Neural progenitor cell (in vitro differentiated cells): ENCODE data around the gene FAM3B. TPM values are rescaled to one million over a fixed set of nuclear protein-coding genes. Genes with fewer than 3 reads are reported as not detected.
"Not testable (repeated sequence)": the region's sequence is repeated elsewhere in the genome, so short reads cannot be mapped to it uniquely, and the experiment has no call there.

Experiments used
- DNase-seq: peaks from one replicate; pipeline ENCODE4 v3.0.0-alpha.2; 2016; ENCODE audit warnings: low spot score
- H2AFZ ChIP-seq: fragments of 200-600 bp; sonication (generic); replicated peaks from 2 replicates; pipeline ENCODE4 v1.6.1; 2016; ENCODE audit warnings: antibody characterized with exemption
- H3F3A ChIP-seq: fragments of 200-600 bp; sonication (generic); 2 replicates; pipeline ENCODE4 v1.6.1; 2016; ENCODE audit warnings: antibody characterized with exemption, low read depth
- H3K27ac ChIP-seq: fragments of 200-600 bp; sonication (generic); 2 replicates; pipeline ENCODE4 v1.5.1; 2016; ENCODE audit warnings: mild to moderate bottlenecking
- H3K27me3 ChIP-seq: fragments of 200-600 bp; sonication (generic); 2 replicates; pipeline ENCODE4 v1.6.1; 2016; ENCODE audit warnings: mild to moderate bottlenecking, moderate library complexity
- H3K36me3 ChIP-seq: fragments of 200-600 bp; sonication (generic); 2 replicates; pipeline ENCODE4 v1.5.1; 2016
- H3K4me1 ChIP-seq: fragments of 200-600 bp; sonication (generic); 2 replicates; pipeline ENCODE4 v1.6.1; 2016; ENCODE audit warnings: mixed run types
- H3K4me2 ChIP-seq: fragments of 200-600 bp; sonication (generic); 2 replicates; pipeline ENCODE4 v1.6.1; 2016
- H3K4me3 ChIP-seq: fragments of 200-600 bp; sonication (generic); 2 replicates; pipeline ENCODE4 v1.5.1; 2016
- H3K79me2 ChIP-seq: fragments of 200-600 bp; sonication (generic); 2 replicates; pipeline ENCODE4 v1.6.1; 2016; ENCODE audit warnings: low read depth
- H3K9ac ChIP-seq: fragments of 200-600 bp; sonication (generic); 2 replicates; pipeline ENCODE4 v1.6.1; 2016
- H3K9me3 ChIP-seq: fragments of 200-600 bp; sonication (generic); 2 replicates; pipeline ENCODE4 v1.5.1; 2016; ENCODE audit warnings: low read depth
- H4K20me1 ChIP-seq: fragments of 200-600 bp; sonication (generic); 2 replicates; pipeline ENCODE4 v1.6.1; 2016; ENCODE audit warnings: low read depth
- H3K27ac Mint-ChIP-seq: 3 replicates; pipeline ENCODE4 v1.8.0; 2021; ENCODE audit warnings: mixed read lengths
- H3K27me3 Mint-ChIP-seq: 2 replicates; pipeline ENCODE4 v1.8.0; 2022; ENCODE audit warnings: low read depth, mild to moderate bottlenecking, inconsistent platforms, moderate library complexity, mixed read lengths; ENCODE audit not compliant: insufficient read depth
- H3K36me3 Mint-ChIP-seq: 3 replicates; pipeline ENCODE4 v1.8.0; 2021; ENCODE audit warnings: mixed read lengths
- H3K4me1 Mint-ChIP-seq: 3 replicates; pipeline ENCODE4 v1.8.0; 2021; ENCODE audit warnings: mixed read lengths
- H3K4me3 Mint-ChIP-seq: 3 replicates; pipeline ENCODE4 v1.8.0; 2021; ENCODE audit warnings: mild to moderate bottlenecking, moderate library complexity, mixed read lengths
- H3K9me3 Mint-ChIP-seq: 3 replicates; pipeline ENCODE4 v1.8.0; 2020; ENCODE audit warnings: mixed read lengths
- CTCF ChIP-seq: fragments of 200-600 bp; sonication (generic); IDR thresholded peaks from 2 replicates; pipeline ENCODE4 v1.5.1; 2017; ENCODE audit warnings: antibody characterized with exemption, mild to moderate bottlenecking
- EZH2 ChIP-seq: fragments of 200-600 bp; sonication (generic); IDR thresholded peaks from 2 replicates; pipeline ENCODE4 v1.6.1; 2017; ENCODE audit warnings: antibody characterized with exemption, mild to moderate bottlenecking, moderate library complexity
- EZH2phosphoT487 ChIP-seq: fragments of 200-600 bp; sonication (generic); IDR thresholded peaks from 2 replicates; pipeline ENCODE4 v1.6.1; 2017; ENCODE audit warnings: antibody characterized with exemption
- total RNA-seq: library from RNA; depleted of rRNA; stranded (reverse); fragments of >200 nt; gene quantifications from 2 replicates; pipeline ENCODE4 v1.2.3, GENCODE V29; 2015; ENCODE audit warnings: low replicate concordance

FAM3B gene
- total RNA-seq, 1 donor from 2014 or later = not detected

- H4K20me1 ChIP-seq = no peaks in the 10 kb centered on the region
- no peaks in the 10 kb centered on the region for H3F3A ChIP-seq
- peaks cover 8% of the 10 kb centered on the region for H3K27me3 Mint-ChIP-seq
- no peaks in the 10 kb centered on the region for H3K27me3 ChIP-seq
- H3K4me1 Mint-ChIP-seq = peaks cover 4% of the 10 kb centered on the region
- no peak overlapping the region for H3K4me3 Mint-ChIP-seq
- no peak overlapping the region for H3K4me3 ChIP-seq
- H3K9me3 Mint-ChIP-seq = no peaks in the 10 kb centered on the region
- no peaks in the 10 kb centered on the region for H3K36me3 Mint-ChIP-seq
- DNase-seq = no peak
- H3K36me3 ChIP-seq = no peaks in the 10 kb centered on the region
- no peaks in the 10 kb centered on the region for H3K4me1 ChIP-seq
- H3K27ac ChIP-seq = no peak overlapping the region
- H3K9me3 ChIP-seq = no peaks in the 10 kb centered on the region
- TF ChIP-seq EZH2phosphoT487 (no peak), EZH2 (no peak), CTCF (no peak)
- H3K9ac ChIP-seq = no peak overlapping the region
- H3K4me2 ChIP-seq = no peak overlapping the region
- no peaks in the 10 kb centered on the region for H3K79me2 ChIP-seq
- no peak overlapping the region for H3K27ac Mint-ChIP-seq
- H2AFZ ChIP-seq = no peak overlapping the region
These were observed 41.9 kb downstream of the FAM3B start for GRCh38 chr21:41358193-41359166.

DNA sequence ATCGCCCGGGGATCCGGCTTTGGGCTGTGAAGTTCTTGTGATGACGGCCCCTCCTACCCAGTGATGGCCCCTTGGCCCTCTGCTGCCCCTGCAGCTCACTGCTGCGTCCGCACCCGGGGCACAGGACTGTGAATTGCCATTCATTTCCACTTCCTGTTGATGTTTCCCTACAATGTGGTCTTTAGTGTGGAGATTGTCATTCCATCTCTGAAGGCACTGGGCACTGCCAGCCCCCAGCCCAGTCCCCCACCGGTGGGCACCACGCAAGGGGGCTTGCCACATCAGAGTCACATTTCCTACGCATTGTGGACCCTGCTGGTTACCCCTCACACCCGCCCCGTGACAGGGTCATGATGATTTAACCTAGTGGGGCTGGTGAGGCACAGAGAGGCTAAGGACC is 42.7 kb downstream of the FAM3B start:
- H3K27ac Mint-ChIP-seq = no peak overlapping the region
- Histone ChIP-seq H2AFZ (no peak overlapping the region), H3K27ac (no peak overlapping the region), H3K79me2 (no peaks in the 10 kb centered on the region), H3K9me3 (no peaks in the 10 kb centered on the region), H3K9ac (no peak overlapping the region), H3K36me3 (no peaks in the 10 kb centered on the region), H3K4me1 (no peaks in the 10 kb centered on the region), H3K27me3 (no peaks in the 10 kb centered on the region), H3K4me3 (no peak overlapping the region), H3K4me2 (no peak overlapping the region), H3F3A (no peaks in the 10 kb centered on the region), H4K20me1 (no peaks in the 10 kb centered on the region)
- no peaks in the 10 kb centered on the region for H3K36me3 Mint-ChIP-seq
- H3K4me3 Mint-ChIP-seq = no peak overlapping the region
- TF ChIP-seq CTCF (peak; percentile 24), EZH2phosphoT487 (no peak)
- DNase-seq = peak; percentile 20
- peaks cover 4% of the 10 kb centered on the region for H3K4me1 Mint-ChIP-seq
- no peaks in the 10 kb centered on the region for H3K9me3 Mint-ChIP-seq
- H3K27me3 Mint-ChIP-seq = peaks cover 8% of the 10 kb centered on the region

DNA sequence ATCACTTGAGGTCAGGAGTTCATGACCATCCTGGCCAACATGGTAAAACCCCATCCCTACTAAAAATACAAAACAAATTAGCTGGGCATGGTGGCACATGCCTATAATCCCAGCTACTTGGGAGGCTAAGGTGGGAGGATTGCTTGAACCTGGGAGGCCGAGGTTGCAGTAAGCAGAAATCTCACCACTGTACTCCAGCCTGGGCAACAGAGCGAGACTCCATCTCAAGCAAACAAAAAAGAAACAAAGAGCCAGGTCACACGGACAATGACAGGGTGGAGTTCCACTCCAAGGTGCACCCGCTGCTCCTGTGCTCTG is 43.1 kb downstream of the FAM3B start:
- H3K9me3 ChIP-seq, H3K79me2 ChIP-seq, H3K9me3 Mint-ChIP-seq, H3K27me3 ChIP-seq, H3K4me2 ChIP-seq, H3K27ac ChIP-seq, H3K36me3 ChIP-seq, DNase-seq, H3K9ac ChIP-seq, H3K4me3 Mint-ChIP-seq, H3K4me1 Mint-ChIP-seq, H3K27me3 Mint-ChIP-seq, H3K4me3 ChIP-seq, H3K4me1 ChIP-seq, H3K27ac Mint-ChIP-seq, H3F3A ChIP-seq, H4K20me1 ChIP-seq, H3K36me3 Mint-ChIP-seq: not testable (repeated sequence)
- peak overlapping the region; percentile 72 for H2AFZ ChIP-seq

GRCh38 chr21:41360072-41360821 is 43.6 kb downstream of the FAM3B start:
- Mint-ChIP-seq H3K27ac (no peak overlapping the region), H3K4me1 (peaks cover 4% of the 10 kb centered on the region)
- no peak overlapping the region for H3K9ac ChIP-seq

More at GRCh38 chr21:41360072-41360821, 43.6 kb downstream of the FAM3B start:
- DNase-seq = peak; percentile 50
- Mint-ChIP-seq H3K27me3 (peaks cover 10% of the 10 kb centered on the region), H3K36me3 (no peaks in the 10 kb centered on the region), H3K9me3 (no peaks in the 10 kb centered on the region), H3K4me3 (no peak overlapping the region)
- H3K4me2 ChIP-seq = no peak overlapping the region
- no peak overlapping the region for H3K27ac ChIP-seq
- peak overlapping the region; percentile 72 for H2AFZ ChIP-seq
- H3K27me3 ChIP-seq = no peaks in the 10 kb centered on the region
- H3K36me3 ChIP-seq = no peaks in the 10 kb centered on the region
- H3K9me3 ChIP-seq = no peaks in the 10 kb centered on the region
- no peaks in the 10 kb centered on the region for H4K20me1 ChIP-seq
- H3K4me3 ChIP-seq = no peak overlapping the region
- H3K4me1 ChIP-seq = no peaks in the 10 kb centered on the region
- TF ChIP-seq EZH2 (no peak), CTCF (peak; percentile 49)
- H3F3A ChIP-seq = no peaks in the 10 kb centered on the region
- no peaks in the 10 kb centered on the region for H3K79me2 ChIP-seq
